ENCODE measurements around the gene CALR3.
"Not testable (repeated sequence)": the region's sequence is repeated elsewhere in the genome, so short reads cannot be mapped to it uniquely, and the experiment has no call there.

Gene CALR3, protein sequence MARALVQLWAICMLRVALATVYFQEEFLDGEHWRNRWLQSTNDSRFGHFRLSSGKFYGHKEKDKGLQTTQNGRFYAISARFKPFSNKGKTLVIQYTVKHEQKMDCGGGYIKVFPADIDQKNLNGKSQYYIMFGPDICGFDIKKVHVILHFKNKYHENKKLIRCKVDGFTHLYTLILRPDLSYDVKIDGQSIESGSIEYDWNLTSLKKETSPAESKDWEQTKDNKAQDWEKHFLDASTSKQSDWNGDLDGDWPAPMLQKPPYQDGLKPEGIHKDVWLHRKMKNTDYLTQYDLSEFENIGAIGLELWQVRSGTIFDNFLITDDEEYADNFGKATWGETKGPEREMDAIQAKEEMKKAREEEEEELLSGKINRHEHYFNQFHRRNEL

DNA sequence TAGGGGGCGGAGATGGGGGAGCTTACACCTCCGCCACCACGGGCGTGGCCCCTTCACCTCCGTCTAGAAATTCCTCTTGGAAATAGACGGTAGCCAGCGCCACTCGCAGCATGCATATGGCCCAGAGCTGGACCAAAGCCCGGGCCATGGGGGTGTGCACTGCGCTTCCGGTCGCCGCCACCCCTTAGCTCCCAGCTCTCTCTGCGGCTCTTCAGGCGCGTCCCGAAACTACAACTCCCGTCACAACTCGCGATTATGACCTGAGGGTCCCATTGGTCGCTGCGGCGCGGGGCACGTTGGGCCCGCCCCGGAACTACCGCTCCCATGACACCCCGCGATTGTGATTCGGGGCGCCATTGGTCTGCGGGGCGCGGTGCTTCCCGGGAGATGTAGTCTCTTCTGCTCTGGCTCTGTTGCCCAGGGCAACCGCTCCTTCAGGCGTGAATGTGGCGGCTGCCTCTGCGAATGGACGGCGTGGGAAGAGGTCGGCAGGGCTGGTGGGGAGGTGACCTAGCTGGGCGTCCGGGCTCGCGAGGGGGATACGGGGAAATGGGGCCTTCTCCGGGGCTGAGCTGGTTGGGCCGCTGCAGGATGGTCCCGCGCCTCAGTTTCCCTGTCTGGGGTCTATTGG is at the start of gene CALR3, which contains the start of gene C19orf44:
CALR3 (minus strand) TSS at position 186 of the 631 bp plus-strand sequence; CDS start at position 148, 38 bp downstream.
C19orf44 (plus strand) TSS at position 413 of the 631 bp plus-strand sequence. CDS start 4,399 bp downstream, outside the sequence.
- peak; percentile 98 for DNase-seq (ENCODE audit: low spot score)

DNA sequence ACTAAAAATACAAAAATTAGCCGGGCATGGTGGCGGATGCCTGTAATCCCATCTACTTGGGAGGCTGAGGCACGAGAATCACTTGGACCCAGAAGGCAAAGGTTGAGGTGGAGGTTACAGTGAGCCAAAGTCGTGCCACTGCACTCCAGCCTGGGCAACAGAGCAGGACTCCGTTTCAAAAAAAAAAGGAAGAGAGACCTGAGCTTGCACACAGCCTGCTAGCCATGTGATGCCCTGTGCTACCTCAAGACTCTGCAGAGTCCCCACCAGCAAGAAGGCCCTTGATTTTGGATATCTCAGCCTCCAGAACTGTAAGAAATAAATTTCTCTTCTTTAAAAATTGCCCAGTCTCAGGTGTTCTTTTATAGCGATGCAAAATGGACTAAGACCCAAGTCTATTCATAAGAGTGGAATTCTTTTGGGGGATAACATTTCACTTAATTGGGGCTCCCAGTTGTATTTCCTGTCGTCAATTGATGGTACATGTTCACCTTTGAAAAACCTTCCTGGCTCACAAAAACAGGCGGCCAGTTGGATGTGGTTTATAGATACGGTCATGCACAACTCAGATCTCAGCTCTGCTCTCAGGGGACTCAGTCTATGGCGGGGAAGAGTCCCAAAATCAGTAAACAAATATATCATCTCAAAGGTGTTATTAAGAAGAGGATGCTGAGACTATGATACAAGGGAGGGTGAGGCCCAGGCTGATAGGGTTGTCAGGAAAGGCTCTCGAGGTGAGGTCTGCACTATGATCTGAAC is 48.7 kb upstream of the CALR3 start:
- DNase-seq (ENCODE audit: low spot score): no peak

DNA sequence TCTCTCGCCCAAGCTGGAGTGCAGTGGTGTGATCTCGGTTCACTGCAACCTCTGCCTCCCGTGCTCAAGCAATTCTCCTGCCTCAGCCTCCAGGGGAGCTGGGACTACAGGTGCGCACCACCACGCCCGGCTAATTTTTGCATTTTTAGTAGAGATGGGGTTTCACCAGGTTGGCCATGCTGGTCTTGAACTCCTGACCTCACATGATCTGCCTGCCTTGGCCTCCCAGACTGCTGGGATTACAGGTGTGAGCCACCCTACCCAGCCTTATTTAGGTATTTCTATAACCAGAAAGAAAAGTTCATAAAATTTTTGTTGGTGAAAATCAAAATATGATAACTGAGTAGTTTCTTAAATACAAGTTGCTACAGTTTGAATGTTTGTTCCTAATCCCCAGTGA is 47.8 kb upstream of the CALR3 start:
- DNase-seq (ENCODE audit: low spot score): not testable (repeated sequence)

DNA sequence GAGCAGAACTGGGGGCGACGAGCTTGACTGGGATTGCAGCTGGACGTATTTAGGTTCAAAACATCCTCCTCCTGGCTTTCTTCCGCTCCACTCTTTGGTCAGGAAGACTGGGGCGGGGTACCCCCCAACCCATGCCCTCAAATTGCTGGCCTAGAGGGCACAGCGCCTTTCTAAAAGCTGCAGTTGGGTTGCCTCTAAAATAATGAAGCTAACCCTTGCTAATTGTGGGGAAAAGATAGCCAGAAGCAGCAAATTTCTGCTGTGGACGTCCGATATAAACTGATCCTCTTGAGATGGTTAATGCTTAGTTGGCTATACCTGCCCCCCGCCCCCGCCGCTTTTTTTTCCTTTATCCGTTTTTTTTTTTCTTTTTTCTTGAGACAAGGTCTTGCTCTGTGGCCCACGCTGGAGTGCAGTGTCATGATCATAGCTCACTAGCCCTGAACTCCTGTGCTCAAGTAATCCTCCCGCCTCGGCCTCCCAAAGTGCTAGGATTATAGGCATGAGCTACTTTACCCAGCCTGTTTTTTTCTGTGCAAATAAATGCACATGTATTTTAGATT is 47.0 kb upstream of the CALR3 start:
- DNase-seq (ENCODE audit: low spot score): no peak

DNA sequence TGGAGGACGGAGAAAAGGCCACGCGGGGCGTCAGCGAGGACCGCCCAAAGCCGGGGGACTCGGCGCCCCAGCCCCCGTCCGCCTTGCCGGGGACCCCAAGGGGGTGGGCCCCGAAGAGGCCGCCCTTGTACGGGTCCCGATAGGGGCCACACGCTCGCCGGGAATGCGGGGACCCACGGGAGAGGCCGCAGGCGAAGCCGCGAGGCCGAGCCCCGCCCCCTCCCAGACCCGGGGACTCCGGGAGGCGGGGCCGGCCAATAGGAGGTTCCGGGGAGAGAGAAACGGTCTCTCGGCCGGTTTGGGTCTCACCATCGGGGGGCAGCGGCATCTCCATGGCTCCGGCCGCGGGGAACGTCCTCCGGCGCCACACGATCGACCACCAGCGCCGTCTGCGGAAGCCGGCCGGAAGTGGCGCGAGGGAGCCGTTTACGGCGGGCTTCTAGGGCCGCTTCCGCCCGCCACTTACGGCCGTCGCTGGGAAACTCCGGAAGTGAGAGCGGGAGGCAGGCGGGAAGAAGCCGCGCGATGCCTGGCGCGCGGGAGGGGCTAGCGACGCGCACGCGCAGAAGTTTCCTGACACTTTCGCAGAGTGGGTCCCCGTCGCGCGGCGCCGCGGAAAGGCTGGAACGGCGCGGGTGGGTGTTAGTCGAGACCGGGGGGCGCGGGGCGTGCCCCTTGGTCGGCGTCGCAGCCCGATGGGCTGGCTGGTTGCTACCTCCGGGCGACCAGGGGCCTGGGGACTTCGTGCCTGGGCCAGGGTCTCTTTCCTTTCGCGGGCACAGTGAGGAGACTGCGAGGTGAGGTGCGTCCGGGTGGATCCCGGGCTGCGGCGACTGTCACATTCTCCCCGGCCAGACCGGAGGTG is 46.3 kb upstream of the CALR3 start, which contains the start of gene CHERP:
CHERP (minus strand) TSS at position 393 of the 865 bp plus-strand sequence; CDS start at position 334, 59 bp downstream.
- peak; percentile 98 for DNase-seq (ENCODE audit: low spot score)

DNA sequence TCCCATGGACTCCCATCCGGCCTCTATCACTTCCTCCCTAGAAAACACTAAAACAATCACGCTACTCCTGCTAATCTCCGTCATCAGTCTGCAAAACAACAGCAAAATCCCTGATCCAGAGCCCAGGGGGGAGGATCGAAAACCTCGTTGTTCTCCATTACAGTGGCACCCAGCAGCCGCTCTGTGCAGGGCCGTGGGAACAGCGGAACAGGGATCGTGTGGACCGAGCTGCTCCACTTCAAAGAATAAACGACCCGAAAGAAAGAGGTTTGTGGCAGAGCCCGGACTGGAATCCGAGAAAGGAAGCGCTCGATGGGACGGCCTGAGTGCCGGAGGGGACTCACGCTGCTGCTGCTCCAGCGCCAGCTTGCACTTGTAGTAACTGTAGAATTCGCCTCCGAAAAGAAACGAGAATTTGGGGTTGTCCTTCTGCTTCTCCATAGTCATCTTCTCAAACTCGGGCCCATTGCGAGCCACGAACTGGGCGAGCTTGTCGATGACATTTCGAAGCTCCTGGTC is 45.6 kb upstream of the CALR3 start:
- peak; percentile 38 for DNase-seq (ENCODE audit: low spot score)

DNA sequence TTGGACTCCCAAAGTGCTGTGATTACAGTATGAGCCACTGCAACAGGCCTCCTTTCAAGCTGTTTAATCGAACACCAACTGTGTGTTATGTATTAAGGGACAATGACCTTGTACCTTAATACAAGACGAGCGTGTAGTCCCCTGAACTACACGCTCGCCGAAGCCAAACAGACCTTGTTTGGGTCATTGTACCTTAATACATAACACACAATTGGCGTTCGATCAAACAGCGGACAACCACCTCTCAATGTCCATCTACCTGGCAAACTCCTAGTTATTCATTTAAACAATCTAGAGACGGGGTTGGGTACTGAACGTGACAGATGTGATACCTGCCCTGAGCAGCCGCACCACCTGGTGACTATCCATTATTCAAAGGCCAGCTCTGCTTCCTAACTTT is 45.0 kb upstream of the CALR3 start:
- no peak for DNase-seq (ENCODE audit: low spot score)

DNA sequence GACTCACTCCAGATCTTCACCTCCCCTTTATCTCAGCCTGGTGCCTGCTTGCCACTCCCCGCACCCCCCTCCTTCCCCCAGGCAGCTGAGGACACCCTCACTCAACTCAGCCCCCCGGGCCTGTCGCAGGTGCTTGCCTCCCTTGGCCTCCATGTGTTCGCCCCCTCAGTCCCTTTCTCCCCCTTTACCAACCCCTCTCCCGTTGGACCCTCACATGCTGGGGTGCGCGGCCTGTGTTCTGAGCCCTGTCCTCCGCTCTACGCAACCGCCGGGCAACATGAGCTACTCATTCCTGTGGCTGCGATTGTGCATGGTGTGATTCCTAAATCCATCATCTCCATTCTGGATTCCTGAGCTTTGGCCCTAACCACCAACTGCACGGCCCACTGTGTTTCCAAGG is 41.1 kb upstream of the CALR3 start:
- DNase-seq (ENCODE audit: low spot score): no peak

DNA sequence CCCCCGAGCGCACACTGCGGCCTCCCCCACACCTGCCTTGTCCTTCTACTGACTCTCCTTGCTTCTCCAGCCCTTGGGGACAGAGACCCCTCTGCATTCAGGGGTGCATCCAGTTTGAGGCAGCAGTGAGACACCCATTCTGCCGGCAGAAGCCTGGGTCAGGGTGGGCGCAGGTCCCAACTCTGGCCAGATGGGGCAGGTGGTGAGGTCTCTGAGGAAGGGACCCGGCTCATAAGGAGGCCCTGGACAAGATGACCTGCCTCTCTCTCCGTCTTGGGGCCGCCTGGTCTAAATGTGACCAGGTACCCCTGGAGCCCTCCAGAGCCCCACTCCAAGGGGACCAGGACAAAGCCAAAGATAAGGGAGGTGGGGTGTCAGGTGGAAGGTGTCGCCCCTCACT is 40.2 kb upstream of the CALR3 start:
- DNase-seq (ENCODE audit: low spot score): peak; percentile 32

DNA sequence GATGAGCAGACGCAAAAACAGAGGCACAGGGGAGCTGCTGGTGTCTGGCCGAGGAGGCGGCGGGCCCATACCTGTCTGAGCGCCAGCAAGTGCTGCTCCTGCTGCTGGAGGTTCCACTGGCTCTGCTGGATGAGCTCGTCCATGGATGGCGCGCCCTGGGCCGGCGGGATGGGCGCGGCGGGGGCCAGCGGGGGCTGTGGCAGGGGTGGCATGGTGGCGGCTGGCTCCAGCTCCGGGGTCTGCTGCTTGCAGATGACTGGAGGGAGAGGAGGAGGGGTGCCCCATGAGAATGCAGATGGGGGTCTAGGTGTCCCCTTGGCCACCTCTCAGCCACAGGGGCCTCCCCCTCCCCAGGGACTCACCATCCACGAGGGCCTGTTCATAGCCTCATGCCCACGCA is 39.4 kb upstream of the CALR3 start:
- no peak for DNase-seq (ENCODE audit: low spot score)

DNA sequence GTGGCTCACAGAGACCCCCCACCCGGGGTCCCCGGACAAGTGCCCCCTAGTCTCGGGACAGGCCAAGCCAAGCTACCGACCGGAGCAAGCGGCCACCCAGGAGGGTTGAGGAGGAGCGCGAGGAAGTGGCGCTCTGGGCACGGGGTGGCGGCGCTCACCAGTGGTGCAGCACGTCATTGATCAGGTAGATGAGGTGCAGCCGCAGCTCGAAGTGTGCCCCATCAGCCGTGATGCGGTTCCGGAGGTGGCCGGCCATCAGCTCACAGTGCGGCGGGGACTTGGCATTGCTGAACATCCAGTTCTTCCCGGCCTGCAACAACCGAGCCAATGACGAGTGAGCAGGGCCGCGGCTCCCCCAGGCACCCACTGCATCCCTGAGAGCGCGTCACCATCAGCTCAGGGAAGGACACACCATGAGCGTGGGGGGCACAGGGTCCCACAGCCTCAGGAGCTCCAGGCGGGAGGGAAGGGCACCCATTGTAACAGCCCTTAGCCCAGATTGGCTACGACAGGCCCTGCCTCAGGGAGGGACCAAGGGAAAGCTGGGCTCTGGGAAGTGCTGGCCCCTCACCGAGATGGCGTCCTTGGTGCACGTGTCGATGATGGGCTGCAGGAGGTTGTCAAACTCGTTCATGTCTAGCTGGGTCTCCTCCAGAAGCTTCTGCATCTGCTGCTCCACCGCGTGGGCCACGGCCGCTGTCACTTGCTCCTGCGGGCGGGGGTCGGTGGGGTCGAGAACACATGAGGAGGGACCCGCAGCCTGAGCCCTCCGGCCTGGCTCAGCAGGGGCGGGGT is 36.7 kb upstream of the CALR3 start:
- DNase-seq (ENCODE audit: low spot score): no peak

DNA sequence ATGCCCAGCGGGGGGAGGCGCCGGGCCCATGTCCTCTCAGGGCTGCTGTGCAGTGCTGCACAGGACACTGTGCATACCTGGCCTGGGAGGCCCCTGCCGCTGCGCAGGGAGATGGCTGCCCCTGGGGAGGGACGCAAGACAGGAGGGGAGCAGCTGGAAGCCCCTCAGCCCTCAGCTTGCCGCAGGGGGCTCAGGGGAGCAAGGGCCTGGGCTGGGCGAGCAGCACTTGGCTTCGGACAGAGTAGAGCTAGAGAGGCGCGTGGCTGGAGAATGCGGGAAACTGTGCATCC is 35.4 kb upstream of the CALR3 start:
- no peak for DNase-seq (ENCODE audit: low spot score)

DNA sequence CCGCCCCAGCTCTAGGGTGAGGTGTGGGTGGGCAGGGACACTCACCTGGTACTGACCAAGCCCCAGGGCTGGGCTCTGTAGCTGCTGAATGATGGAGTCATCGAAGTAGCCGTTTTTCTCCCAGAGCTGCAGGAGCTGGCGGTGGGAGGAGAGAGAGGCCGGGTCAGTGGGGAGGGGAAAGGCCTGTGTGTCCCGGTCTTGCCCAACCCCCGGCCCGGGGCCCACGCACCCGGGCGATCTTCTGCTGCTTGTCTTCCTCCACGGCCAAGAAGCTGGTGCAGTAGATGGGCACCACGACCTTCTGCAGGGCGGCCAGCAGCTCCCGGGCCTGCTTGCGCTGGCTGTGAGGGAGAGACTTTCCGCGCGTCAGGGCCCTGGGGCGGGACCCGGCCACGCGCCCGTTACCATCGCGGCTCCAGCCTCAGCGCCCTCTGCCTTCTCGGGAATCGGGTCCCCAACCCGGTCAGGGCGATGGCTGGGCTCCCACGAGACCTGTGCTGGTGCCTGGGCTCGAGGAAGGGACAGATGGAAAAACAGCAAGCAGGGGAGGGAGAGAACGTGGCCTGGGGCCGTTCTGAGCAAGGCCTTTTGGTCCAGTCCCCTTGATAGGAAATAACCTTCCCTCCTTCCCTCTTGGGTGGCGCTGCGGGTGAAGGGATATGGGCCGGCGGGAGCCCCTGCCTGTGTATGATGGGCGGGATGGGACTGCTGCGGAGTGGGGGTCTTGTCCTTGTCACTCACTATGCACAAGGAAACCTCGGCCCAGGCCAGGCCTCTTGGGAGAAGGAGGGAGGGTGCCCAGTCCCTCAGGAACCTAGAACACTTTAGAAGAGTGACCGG is 34.8 kb upstream of the CALR3 start:
- DNase-seq (ENCODE audit: low spot score): no peak

DNA sequence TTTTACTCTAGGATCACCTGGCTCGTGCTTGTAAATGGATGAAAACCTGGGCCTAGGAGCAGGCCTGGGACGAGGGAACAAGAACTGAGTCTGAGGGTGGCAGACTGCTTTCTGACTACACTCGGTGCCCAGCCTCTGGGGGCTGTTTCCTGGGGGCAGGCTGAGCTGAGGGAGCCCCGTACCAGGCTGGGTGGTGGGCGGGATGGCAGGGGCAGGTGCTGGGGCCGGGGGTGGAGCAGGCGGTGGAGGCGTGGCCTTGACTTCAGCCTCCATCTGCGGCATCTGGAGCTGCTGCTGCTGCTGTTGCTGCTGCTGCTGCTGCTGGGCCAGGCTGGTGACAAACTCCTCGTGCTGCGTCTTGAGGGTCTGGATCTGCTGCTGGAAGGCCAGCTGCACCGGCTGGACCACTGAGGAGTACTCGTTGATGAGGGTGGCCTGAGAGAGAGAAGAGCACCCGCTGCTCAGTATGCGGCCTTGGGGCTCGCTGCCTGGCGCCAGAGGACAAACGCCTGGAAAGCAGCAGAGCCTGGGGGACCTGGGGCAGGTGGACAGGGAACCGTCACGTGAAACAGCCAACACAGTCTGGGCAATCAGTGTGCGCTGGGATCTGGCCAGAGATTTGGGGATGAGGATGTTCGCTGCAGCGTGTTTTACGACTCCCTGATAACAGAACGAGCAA is 33.6 kb upstream of the CALR3 start:
- no peak for DNase-seq (ENCODE audit: low spot score)

DNA sequence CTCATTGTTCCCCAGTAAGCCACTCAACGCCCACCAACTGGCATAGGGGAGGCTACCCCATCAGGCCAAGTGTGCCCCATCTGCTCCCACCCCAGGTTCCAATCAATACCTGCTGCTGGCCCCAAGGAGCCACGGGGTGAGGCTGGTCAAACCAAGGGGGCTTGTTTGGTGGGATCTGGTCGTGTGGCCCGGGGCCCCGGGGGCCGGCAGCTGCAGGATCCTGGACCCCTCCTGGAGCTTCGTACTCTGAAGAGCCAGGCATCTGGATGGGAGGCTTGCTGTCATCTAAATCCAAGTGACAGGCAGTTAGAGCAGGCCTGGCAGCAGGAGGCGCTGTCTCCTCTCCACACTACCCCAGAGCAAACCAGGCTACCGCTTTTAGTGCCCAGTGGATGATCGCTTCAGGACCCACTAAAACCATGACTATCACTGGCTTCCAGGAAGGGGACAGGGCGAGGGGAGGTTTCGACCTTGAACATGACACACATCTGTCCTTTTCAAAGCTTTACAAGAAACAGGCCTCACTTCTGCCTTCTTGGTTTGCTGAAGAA is 32.1 kb upstream of the CALR3 start:
- DNase-seq (ENCODE audit: low spot score): peak; percentile 67

DNA sequence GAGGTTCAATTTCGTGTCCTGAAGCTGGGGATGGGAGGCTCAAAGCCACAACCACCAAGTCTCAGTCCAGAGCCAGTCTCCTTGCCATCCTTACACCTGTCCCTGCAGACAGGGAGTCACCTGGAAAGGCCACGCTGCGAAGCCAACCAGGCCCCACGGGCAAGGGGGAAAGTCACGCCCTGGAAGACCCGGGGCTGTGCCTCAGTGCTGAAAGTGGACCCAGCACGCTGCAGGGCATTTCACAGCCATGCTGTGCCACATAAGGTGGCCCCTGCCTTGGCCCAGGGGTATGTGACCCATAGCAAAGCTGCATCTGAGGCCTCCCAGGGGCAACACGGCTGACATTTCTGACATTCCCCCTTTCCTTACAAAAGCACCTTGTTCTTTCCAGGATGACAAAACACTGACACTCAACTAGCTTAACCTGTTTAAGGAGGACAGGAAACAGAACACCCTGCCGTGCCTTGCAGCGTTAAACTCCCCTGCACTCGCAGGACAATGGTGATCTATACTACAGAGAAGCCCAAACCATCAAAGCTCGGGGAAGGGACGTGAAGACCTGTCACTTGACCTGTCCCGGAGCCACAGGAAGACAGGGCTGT is 31.5 kb upstream of the CALR3 start:
- no peak for DNase-seq (ENCODE audit: low spot score)

DNA sequence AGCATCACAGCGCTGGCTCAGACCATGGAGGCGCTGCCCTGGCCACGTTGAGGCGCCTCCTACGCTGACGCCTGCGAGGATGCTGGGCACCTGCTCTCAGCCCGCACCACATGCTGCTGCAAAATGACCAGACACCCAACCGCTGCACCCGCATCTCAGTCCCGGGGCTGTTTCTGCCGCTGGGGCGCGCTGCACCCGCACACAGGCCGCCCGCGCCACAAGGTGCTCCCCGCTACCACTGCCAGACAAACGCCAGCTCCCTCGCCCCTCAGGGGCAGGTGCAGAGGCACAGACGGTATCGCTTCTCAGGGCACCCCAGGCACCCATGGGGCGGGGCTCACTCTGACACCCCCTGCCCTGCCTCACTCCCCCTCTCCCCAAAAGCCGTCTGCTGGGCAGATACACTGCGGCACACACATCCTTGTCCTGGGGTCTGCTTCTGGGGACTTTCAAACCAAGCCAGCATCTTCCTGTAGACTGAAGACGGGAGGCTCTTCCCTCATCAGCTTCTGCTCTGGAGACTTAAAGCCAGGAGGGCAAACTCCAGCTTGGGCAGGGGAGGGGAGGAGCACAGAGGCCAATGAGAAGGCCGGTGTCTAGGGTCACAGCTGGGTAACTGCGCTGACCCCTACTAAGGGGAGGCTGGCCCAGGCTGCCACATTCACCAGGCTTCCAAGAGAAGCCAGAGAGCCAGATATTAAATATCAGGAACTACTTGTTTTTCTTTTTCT is 29.9 kb upstream of the CALR3 start:
- no peak for DNase-seq (ENCODE audit: low spot score)

Data from D341Med (cell line).